Fibroblast of the aortic adventitia (primary cell): ENCODE measurements around the gene ST6GALNAC3. TPM values are rescaled to one million over a fixed set of nuclear protein-coding genes. Genes with fewer than 3 reads are reported as not detected.

Experiments used
- DNase-seq: peaks from one replicate; pipeline ENCODE4 v3.0.0-alpha.2; 2010; ENCODE audit warnings: low read depth
- H3K4me3 ChIP-seq: 2 replicates; pipeline ENCODE4 v1.5.1; 2011; ENCODE audit warnings: low read depth, mild to moderate bottlenecking, control low read depth, low read length, moderate library complexity
- CTCF ChIP-seq: IDR thresholded peaks from 2 replicates; pipeline ENCODE4 v1.5.1; 2011; ENCODE audit warnings: mild to moderate bottlenecking, low read length, control low read depth, inconsistent platforms; ENCODE audit not compliant: insufficient read depth
- total RNA-seq: library from RNA; depleted of rRNA; stranded (reverse); fragments of >200 nt; gene quantifications from 2 replicates; pipeline ENCODE4 v1.2.3, GENCODE V29; 2012; ENCODE audit warnings: low replicate concordance

The ST6GALNAC3 gene
- total RNA-seq, 1 donor, result 3.1 TPM

DNA sequence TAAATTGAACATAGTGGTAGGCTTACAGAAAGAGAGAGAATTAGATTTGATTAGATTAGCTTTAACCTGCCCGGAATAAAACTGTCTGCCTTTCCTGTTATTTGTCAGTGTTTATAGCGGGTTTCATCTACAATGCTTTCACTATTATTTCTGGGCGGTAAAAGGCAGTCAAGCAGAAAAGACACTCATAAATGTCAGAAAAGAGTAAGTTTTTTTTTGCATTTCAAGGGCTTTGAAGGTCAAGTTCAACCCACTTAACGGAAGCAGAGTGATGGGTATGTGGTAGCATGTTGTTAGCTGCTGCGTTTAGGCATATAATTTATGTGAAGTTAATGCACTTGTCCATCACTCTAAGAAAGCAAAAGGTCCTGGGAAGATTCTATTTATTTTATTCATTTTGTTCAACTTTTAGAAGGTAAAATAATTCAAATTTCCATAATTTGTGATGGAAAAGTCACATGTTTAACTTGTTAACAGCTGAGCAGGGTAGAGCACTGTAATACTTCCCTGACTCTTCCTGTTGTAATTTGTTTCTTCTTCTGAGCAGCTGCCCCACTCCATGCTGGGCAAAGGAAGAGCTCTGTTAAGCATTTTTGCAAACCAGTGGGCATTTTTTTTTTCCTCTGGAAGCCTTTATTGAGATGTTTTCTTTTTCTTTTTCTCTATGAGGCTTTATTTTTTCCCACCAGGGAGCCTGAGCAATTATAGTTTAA is 220.1 kb downstream of the ST6GALNAC3 start:
- no peak for TF ChIP-seq CTCF
- no peak overlapping the region for H3K4me3 ChIP-seq
- DNase-seq, result no peak

GRCh38 chr1:76298399-76298798 is 223.9 kb downstream of the ST6GALNAC3 start:
- TF ChIP-seq CTCF, result no peak
- no peak for DNase-seq
- no peak overlapping the region for H3K4me3 ChIP-seq

DNA sequence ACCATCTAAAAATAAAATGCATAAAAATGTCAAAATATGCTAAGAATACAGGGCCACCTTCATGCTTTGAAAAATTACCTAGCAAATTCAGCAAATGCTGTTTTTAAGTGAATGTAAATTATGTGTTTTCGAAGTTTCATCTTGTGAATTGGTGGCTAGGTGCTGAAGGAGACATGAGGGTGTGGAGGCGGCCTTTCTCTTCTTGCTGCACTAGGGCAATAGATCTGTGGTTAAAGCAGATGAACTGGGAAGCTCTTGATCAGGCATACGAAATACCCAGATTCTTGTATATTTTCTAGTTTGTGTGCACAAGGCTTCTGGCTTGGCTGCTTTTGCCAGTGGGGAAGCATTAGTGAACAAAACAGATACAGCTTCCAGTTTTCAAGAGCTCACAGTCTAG is 224.5 kb downstream of the ST6GALNAC3 start:
- no peak for TF ChIP-seq CTCF
- no peak overlapping the region for H3K4me3 ChIP-seq
- DNase-seq, result no peak

DNA sequence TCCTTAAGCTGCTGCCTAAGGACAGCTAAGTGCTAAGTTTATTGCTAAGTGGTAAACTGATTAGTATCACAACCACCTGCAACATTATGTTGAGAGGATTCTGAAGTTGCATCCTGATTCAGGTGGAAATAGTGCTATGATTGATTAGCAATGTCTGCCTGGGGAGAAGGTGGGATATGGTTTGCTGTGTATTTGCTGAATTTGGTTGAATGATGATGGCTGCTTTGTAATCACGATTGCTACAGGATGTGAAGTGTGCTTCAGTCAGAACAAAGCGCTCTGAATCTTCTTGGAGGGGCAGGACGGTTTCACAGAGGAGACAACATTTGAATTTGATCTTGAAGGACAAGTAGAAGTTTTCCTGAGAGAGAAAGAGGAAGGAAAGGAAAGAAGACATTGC is 226.0 kb downstream of the ST6GALNAC3 start:
- no peak overlapping the region for H3K4me3 ChIP-seq
- DNase-seq, result no peak
- no peak for TF ChIP-seq CTCF

DNA sequence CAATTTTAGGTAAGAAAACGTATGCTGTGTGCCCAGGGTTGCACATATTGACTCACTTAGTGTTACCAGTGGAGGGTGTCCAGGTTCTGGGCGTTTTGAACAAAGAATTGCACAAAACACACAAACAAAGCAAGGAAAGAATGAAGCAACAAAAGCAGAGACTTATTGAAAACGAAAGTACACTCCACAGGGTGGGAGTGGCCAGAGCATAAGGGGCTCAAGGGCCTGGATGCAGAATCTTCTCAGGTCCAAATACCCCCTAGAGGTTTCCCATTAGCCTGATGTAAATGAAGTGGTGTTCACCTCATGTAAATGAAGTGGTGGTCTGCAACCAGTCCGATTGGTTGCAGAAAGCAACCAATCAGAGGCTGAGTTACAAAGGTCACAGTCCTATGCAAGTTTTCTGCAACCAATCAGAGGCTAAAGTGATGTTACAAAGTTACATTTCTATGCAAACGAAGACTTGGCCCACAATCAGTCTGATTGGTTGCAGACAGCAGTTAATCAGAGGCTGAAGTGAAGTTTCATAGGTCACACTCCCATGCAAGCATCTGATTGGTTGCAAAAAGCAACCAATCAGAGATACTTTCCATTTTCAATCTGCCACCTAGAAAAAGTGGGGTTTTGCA is 228.3 kb downstream of the ST6GALNAC3 start:
- no peak overlapping the region for H3K4me3 ChIP-seq
- TF ChIP-seq CTCF, result no peak
- DNase-seq, result peak; percentile 8

GRCh38 chr1:76303340-76303717 is 228.8 kb downstream of the ST6GALNAC3 start:
- no peak overlapping the region for H3K4me3 ChIP-seq
- no peak for DNase-seq
- TF ChIP-seq CTCF, result no peak
